ENCODE measurements around the gene TAMALIN. TPM values are rescaled to one million over a fixed set of nuclear protein-coding genes. Genes with fewer than 3 reads are reported as not detected.

TAMALIN gene
- polyA plus RNA-seq, 4 donors: 15.7 to 20.4 (median 18.1) TPM

- no peak for DNase-seq (ENCODE audit: low read depth in 4 of 4, low spot score in 3 of 4)
Measured at GRCh38 chr12:52063981-52064649, 57.4 kb downstream of the TAMALIN start.

Other genes starting within 250 kb of the TAMALIN start
- 1 to 10 TPM; 2.8 to 5.5 (median 3.9) TPM for gene FIGNL2, start 158.2 kb upstream of the TAMALIN start, polyA plus RNA-seq (ENCODE audit: insufficient read length in 4 of 4)
- gene ANKRD33, start 118.8 kb upstream of the TAMALIN start, polyA plus RNA-seq (ENCODE audit: insufficient read length in 4 of 4): under 1 TPM in 3 of 4 donors, not detected in 1; 0.22 to 0.53 (median 0.36) TPM
- gene ACVRL1, start 99.4 kb upstream of the TAMALIN start, polyA plus RNA-seq (ENCODE audit: insufficient read length in 4 of 4): 10 to 100 TPM; 21.4 to 35.4 (median 30.6) TPM
- 10 to 100 TPM; 22.5 to 61.6 (median 55.0) TPM for gene ACVR1B, start 55.2 kb upstream of the TAMALIN start, polyA plus RNA-seq (ENCODE audit: insufficient read length in 4 of 4)
- 100 to 1,000 TPM in 1 of 4 donors, 10 to 100 TPM in 2, 1 to 10 TPM in 1; 9.1 to 410 (median 18.3) TPM for gene NR4A1, start 44.5 kb downstream of the TAMALIN start, polyA plus RNA-seq (ENCODE audit: insufficient read length in 4 of 4)
- 10 to 100 TPM; 21.7 to 28.3 (median 25.6) TPM for gene ATG101, start 63.0 kb downstream of the TAMALIN start, polyA plus RNA-seq (ENCODE audit: insufficient read length in 4 of 4)
- under 1 TPM in 2 of 4 donors, not detected in 2; 0.29 to 0.34 TPM for gene SMIM41, start 72.8 kb downstream of the TAMALIN start, polyA plus RNA-seq (ENCODE audit: insufficient read length in 4 of 4)
- 1 to 10 TPM in 2 of 4 donors, under 1 TPM in 2; 0.11 to 1.5 (median 0.97) TPM for gene KRT80, start 185.1 kb downstream of the TAMALIN start, polyA plus RNA-seq (ENCODE audit: insufficient read length in 4 of 4)
- 100 to 1,000 TPM in 2 of 4 donors, 10 to 100 TPM in 1, 1 to 10 TPM in 1; 2.4 to 127 (median 83.6) TPM for gene KRT7, start 226.3 kb downstream of the TAMALIN start, polyA plus RNA-seq (ENCODE audit: insufficient read length in 4 of 4)

Measured in left renal pelvis (tissue), 4 donors.